DMS114 treated with DMSO at 0.1 percent for 48 hours (cell line): ENCODE measurements around the gene LPXN.

ENCODE experiments used
- DNase-seq: peaks from one replicate; lab custom pipeline; 2025; ENCODE audit not compliant: unreplicated experiment; lab: John Stamatoyannopoulos, UW

LPXN gene

GRCh38 chr11:58525037-58525614 lies 50.5 kb downstream of the LPXN start:
- no peak for DNase-seq

- DNase-seq: peak; percentile 32
Measured at GRCh38 chr11:58524232-58525036, 51.2 kb downstream of the LPXN start.

DNA sequence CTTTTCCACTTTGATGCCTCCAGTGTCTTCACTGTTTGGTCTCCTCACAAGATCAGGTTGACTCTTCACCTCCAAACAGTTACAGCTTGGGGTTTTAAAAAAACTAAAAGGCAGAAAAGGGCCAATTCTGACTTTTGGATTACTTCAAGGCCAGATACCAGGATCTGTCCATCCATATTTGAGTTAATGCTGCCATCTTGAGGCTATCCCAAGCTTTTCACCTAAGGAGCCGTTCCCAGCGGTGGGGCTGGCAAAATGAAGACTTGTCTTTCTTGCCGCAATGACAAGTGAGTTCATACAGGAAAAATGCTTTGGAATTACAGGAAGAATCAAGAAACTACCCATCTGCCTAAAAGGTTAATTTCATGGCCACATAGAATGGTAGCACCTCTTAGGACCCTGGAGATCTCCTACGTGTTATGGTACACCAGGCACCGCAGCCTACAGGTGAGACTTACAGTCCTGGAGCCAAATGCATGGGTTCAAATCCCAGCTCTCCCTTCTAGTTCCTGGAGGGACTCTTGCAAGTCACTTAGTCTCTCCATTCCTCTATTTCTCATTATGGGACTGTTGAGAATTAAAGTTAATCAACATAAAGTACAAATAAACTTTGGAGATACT lies 61.8 kb downstream of the LPXN start:
- peak; percentile 9 for DNase-seq

- DNase-seq: no peak
Measured at GRCh38 chr11:58511636-58512035, 64.0 kb downstream of the LPXN start.

DNA sequence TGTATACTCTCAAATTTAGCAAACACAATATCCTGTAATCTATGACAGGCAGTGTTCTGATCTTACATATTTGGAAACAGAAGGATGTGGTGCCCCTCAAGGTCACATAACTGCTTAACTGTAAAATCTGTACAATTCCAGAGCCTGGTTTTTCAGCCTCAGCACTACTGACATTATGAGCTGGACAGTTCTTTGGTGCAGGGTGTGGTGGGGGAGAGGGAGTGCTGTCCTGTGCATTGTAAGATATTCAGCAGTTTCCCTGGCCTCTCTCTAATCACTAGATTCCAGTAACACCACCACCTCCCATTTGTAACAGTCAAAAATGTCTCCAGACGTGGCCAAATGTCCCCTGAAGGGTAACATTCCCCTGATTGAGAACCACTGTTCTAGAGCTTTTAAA lies 65.9 kb downstream of the LPXN start:
- no peak for DNase-seq

- DNase-seq: no peak
Measured at GRCh38 chr11:58508814-58509213, 66.8 kb downstream of the LPXN start.

DNA sequence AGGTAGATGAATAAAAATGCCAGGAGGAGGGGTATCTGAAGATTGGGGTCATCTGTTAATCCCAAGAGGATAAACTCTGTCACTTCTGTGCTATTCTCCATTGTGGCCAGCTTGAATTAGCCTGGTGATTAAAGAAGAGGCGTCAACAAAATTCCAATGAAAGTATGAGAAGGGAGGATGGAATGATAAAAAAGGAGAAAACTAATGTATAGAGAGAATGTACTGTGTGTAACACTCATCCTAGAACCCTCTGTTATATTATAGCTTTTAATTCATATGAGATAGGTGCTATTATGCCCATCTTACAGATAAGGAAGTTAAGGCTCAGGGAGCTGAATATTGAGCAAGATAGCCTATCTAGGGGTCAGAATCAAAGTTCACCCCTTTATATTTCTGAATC lies 67.7 kb downstream of the LPXN start, which contains the start of gene OR5B21:
OR5B21 (minus strand) TSS at position 101 of the 400 bp plus-strand sequence; CDS start at position 101, 0 bp downstream.
- no peak for DNase-seq

GRCh38 chr11:58507355-58507754 lies 68.3 kb downstream of the LPXN start:
- no peak for DNase-seq

GRCh38 chr11:58506935-58507334 lies 68.7 kb downstream of the LPXN start:
- no peak for DNase-seq

DNA sequence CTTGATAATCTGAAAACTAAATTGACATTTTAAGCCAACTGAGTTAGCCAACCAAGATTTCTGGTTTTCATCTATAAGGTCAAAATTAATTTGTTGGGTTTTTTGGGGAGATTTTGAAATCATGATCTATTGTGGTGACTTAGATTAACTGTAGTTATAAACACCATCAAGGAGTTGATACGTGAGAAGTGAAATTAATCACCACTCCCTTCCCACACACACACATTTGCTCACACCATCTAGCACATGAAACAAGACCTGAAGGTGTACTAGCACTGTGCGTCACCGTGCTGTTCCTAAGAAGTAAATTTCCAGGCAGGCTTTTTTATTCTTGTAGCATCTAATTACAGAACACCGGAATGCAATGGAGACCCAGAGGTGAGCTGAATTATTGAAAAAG lies 69.8 kb downstream of the LPXN start:
- DNase-seq: no peak

DNA sequence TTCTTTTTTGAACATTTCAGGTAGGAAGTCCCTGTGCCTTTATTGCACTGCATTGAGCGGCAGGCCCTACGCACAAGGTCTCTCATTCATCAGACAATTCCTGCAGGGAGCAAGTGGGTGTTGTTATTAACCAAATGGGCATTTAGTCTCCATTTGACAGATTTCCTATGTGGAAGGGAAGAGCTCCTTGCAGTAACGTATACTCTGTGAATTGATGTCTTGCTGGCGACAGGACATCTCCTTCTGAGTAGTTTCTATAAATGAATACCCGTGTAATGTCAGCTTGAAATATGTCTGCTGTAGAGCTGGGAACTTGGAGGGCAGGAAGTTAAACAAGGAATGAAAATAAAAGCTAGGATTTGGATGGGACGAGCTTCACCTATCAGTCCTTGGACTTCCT lies 71.4 kb downstream of the LPXN start:
- no peak for DNase-seq

DNA sequence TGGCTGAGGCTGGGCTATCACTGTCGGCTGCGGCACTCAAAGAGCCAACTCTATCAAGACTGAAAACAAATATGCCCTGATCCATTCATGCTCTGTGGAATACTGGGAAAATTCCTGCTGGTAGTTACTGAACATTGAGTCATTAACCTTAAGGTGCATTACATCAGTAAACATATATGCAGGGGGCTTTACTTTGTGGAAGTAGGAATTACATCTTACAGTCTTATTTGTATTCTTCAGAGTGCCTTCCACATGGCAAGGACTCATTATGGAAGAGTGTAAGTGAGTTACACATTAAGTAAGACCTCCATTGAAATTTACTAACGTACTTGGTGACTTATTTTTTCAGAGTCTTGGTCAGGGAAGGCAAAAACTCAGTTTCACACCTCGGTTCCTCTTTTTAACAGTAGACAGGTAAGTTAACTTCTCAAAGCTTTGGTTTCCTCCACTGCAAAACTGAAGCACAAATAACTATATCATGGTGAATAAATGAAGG lies 72.2 kb downstream of the LPXN start:
- DNase-seq: no peak

GRCh38 chr11:58502004-58502403 lies 73.7 kb downstream of the LPXN start:
- no peak for DNase-seq

DNA sequence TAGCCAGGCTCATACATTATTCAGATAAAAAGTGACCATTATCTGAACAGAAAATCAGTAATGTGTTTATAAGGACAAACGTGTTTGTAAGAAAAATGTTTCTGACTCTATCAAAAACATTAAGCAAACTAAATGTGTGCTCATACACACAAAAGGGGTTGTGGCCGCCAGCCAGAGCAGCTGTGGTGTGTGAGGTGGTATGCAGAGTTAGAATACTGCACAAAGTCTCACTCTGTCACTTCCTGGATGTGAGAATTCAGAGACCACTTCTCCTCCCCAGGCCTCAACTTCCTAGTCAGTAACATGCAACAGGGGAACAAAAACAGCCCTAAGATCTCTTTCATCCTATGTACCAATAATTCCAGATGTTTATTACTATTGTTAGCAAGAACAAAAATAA lies 77.2 kb downstream of the LPXN start:
- DNase-seq: no peak

DNA sequence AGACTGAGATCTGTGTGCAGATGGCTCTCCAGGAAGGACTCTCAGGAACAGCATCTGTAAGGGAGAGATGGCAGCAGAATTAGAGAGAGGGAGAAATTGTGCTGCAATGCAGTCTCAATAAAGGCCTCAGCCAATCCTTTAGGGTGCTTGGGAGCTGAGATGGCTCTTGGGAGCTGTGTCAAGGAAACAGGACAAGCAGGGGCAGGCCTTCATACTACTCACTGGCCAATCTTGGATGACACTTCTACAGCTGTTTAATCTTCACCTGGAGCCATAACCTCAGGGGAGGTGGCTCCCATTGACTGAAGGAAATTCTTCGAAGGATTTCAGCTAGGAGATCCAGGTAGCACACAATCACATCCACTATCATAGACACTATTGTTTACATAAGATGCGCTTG lies 77.7 kb downstream of the LPXN start:
- no peak for DNase-seq

DNA sequence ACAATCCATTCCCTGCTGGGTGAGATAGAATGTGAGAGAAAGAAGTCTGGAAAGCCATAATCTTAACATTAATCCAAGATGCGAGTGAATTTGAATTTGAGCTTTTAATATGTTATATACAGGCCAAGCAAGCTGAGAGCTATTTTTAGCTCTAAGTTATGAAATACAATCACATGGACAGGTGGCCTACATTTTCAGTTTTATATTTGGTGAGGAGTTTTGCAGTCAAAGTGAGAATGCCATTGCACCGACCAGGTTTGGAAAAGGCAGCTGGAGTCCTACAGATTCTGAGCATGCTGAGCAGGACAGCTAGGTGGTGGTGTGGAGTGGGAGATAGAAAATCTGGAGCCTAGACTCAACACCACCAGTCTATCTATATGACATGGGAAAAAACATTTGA lies 79.8 kb downstream of the LPXN start:
- no peak for DNase-seq

DNA sequence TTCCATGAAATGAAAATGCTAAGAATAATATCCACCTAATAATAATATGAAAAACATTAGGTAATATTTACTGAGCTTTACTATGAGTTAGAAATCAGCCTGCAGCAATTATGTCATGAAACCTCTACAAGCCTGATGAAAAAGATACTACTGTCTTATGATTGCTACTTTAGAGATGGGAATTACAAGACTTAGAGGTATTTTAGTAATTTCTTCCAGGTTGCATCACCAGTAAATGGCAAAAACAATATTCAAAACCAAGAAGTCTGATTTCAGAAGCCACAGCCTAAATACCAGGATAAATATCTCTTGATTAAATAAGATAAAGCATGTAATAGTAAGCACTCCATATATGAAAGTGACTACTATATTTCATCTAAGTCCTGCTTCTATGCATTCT lies 81.6 kb downstream of the LPXN start:
- no peak for DNase-seq

DNA sequence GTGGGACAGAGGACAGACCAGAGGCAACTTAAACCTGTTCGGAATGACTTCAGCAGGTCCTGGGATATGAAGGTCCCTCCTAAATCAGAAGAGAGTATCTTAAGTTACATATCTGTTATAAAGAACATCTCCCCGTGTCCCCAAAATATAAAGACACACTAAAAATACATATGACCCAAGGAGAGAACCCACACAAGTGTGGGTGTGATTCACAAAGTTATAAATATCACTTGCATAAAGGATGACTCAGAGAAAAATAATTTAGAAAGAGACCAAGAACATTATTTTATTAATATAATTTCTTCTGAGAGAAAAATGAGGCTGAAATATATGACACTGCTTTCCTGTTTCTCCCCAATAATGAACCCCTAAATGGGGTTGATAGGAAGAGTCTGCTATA lies 82.0 kb downstream of the LPXN start:
- DNase-seq: no peak

GRCh38 chr11:58490827-58491226 lies 84.8 kb downstream of the LPXN start:
- DNase-seq: no peak

GRCh38 chr11:58487170-58487569 lies 88.5 kb downstream of the LPXN start:
- DNase-seq: no peak

- no peak for DNase-seq
Measured at GRCh38 chr11:58485961-58486360, 89.7 kb downstream of the LPXN start.
